Measurements from ENCODE around the gene TRPM5.

The TRPM5 gene

GRCh38 chr11:2402890-2403645 is 41.2 kb downstream of the TRPM5 start:
- no peak for DNase-seq (ENCODE audit: low read depth in 2 of 2)

GRCh38 chr11:2402106-2402505 is 42.2 kb downstream of the TRPM5 start:
- DNase-seq (ENCODE audit: low read depth in 2 of 2): no peak

GRCh38 chr11:2401436-2401984 is 42.8 kb downstream of the TRPM5 start:
- no peak for DNase-seq (ENCODE audit: low read depth in 2 of 2)

- no peak for DNase-seq (ENCODE audit: low read depth in 2 of 2)
Observed at GRCh38 chr11:2400762-2401435, 43.4 kb downstream of the TRPM5 start.

- peak; percentile 94 to 98 for DNase-seq (ENCODE audit: low read depth in 2 of 2)
Observed at GRCh38 chr11:2400069-2400761, 44.1 kb downstream of the TRPM5 start, which contains the start of gene TSSC4. Gene TSSC4, plus strand, starts transcription at chr11:2400750. Its CDS starts 1,884 bp downstream, at chr11:2402634.

GRCh38 chr11:2399488-2400068 is 44.7 kb downstream of the TRPM5 start:
- DNase-seq (ENCODE audit: low read depth in 2 of 2): no peak

- no peak for DNase-seq (ENCODE audit: low read depth in 2 of 2)
Observed at GRCh38 chr11:2398664-2399355, 45.5 kb downstream of the TRPM5 start.

GRCh38 chr11:2397005-2397404 is 47.3 kb downstream of the TRPM5 start:
- no peak for DNase-seq (ENCODE audit: low read depth in 2 of 2)

- DNase-seq (ENCODE audit: low read depth in 2 of 2): no peak
Observed at GRCh38 chr11:2396471-2396870, 47.8 kb downstream of the TRPM5 start.

GRCh38 chr11:2395856-2396255 is 48.5 kb downstream of the TRPM5 start:
- no peak for DNase-seq (ENCODE audit: low read depth in 2 of 2)

GRCh38 chr11:2395211-2395730 is 49.0 kb downstream of the TRPM5 start:
- DNase-seq (ENCODE audit: low read depth in 2 of 2): no peak

- no peak for DNase-seq (ENCODE audit: low read depth in 2 of 2)
Observed at GRCh38 chr11:2394818-2395105, 49.6 kb downstream of the TRPM5 start.

All from activated CD4-positive, alpha-beta T cell treated with anti-CD3 and anti-CD28 coated beads for 24 hours (primary cell).